ENCODE results near the gene IGFN1.

The IGFN1 gene

GRCh38 chr1:201272799-201273198 lies 82.2 kb downstream of the IGFN1 start:
- H3K27me3 ChIP-seq (ENCODE audit: control insufficient read depth, low read length) = peaks cover 4% of the 10 kb centered on the region
- H3K9me2 ChIP-seq (replicated peaks; ENCODE audit: control insufficient read depth, low read length) = no peaks in the 10 kb centered on the region
- no peak overlapping the region for H3K27ac ChIP-seq (ENCODE audit: low read depth, low read length)
- H3K79me2 ChIP-seq (ENCODE audit: control insufficient read depth, low read length) = no peaks in the 10 kb centered on the region
- no peaks in the 10 kb centered on the region for H4K20me1 ChIP-seq (ENCODE audit: control insufficient read depth, insufficient read depth, low read depth, low read length)
- TF ChIP-seq EZH2phosphoT487 (IDR thresholded peaks at IDR 0.05; ENCODE audit: borderline replicate concordance, low read length) (no peak), CTCF (IDR thresholded peaks at IDR 0.05; ENCODE audit: low read depth, low read length, poor library complexity, severe bottlenecking) (no peak)
- no peak overlapping the region for H3K4me3 ChIP-seq (ENCODE audit: low read length)
- no peak overlapping the region for H3K4me2 ChIP-seq (ENCODE audit: low read length)
- H3K36me3 ChIP-seq (ENCODE audit: control insufficient read depth, low read length) = no peaks in the 10 kb centered on the region
- H3F3A ChIP-seq (ENCODE audit: control insufficient read depth, insufficient read depth) = no peaks in the 10 kb centered on the region
- H3K4me1 ChIP-seq (ENCODE audit: control insufficient read depth, low read length) = no peaks in the 10 kb centered on the region
- no peaks in the 10 kb centered on the region for H3K9me3 ChIP-seq (ENCODE audit: control insufficient read depth, insufficient read depth, low read length)

GRCh38 chr1:201274616-201275252 lies 84.1 kb downstream of the IGFN1 start:
- no peaks in the 10 kb centered on the region for H3K4me1 ChIP-seq (ENCODE audit: control insufficient read depth, low read length)

GRCh38 chr1:201275253-201275666 lies 84.6 kb downstream of the IGFN1 start:
- TF ChIP-seq EZH2phosphoT487 (IDR thresholded peaks at IDR 0.05; ENCODE audit: borderline replicate concordance, low read length) (no peak), CTCF (IDR thresholded peaks at IDR 0.05; ENCODE audit: low read depth, low read length, poor library complexity, severe bottlenecking) (no peak)
- Histone ChIP-seq H3K4me2 (ENCODE audit: low read length) (no peak overlapping the region), H3K4me3 (ENCODE audit: low read length) (no peak overlapping the region), H3K36me3 (ENCODE audit: control insufficient read depth, low read length) (no peaks in the 10 kb centered on the region), H3K79me2 (ENCODE audit: control insufficient read depth, low read length) (no peaks in the 10 kb centered on the region), H3K27ac (ENCODE audit: low read depth, low read length) (no peak overlapping the region), H3K9me3 (ENCODE audit: control insufficient read depth, insufficient read depth, low read length) (no peaks in the 10 kb centered on the region), H3K27me3 (ENCODE audit: control insufficient read depth, low read length) (no peaks in the 10 kb centered on the region), H3K9me2 (replicated peaks; ENCODE audit: control insufficient read depth, low read length) (no peaks in the 10 kb centered on the region), H3K4me1 (ENCODE audit: control insufficient read depth, low read length) (no peaks in the 10 kb centered on the region), H4K20me1 (ENCODE audit: control insufficient read depth, insufficient read depth, low read depth, low read length) (no peaks in the 10 kb centered on the region), H3F3A (ENCODE audit: control insufficient read depth, insufficient read depth) (no peaks in the 10 kb centered on the region)

More at GRCh38 chr1:201274616-201275252, 84.1 kb downstream of the IGFN1 start:
- H3F3A ChIP-seq (ENCODE audit: control insufficient read depth, insufficient read depth) = no peaks in the 10 kb centered on the region
- no peaks in the 10 kb centered on the region for H3K9me2 ChIP-seq (replicated peaks; ENCODE audit: control insufficient read depth, low read length)
- no peak overlapping the region for H3K27ac ChIP-seq (ENCODE audit: low read depth, low read length)
- H4K20me1 ChIP-seq (ENCODE audit: control insufficient read depth, insufficient read depth, low read depth, low read length) = no peaks in the 10 kb centered on the region
- no peaks in the 10 kb centered on the region for H3K36me3 ChIP-seq (ENCODE audit: control insufficient read depth, low read length)
- TF ChIP-seq CTCF (IDR thresholded peaks at IDR 0.05; ENCODE audit: low read depth, low read length, poor library complexity, severe bottlenecking) (no peak), EZH2phosphoT487 (IDR thresholded peaks at IDR 0.05; ENCODE audit: borderline replicate concordance, low read length) (no peak)
- no peak overlapping the region for H3K4me3 ChIP-seq (ENCODE audit: low read length)
- no peaks in the 10 kb centered on the region for H3K9me3 ChIP-seq (ENCODE audit: control insufficient read depth, insufficient read depth, low read length)
- H3K27me3 ChIP-seq (ENCODE audit: control insufficient read depth, low read length) = no peaks in the 10 kb centered on the region
- H3K4me2 ChIP-seq (ENCODE audit: low read length) = no peak overlapping the region
- no peaks in the 10 kb centered on the region for H3K79me2 ChIP-seq (ENCODE audit: control insufficient read depth, low read length)
